SH-SY5Y (cell line): ENCODE measurements around the gene DHDDS.

ENCODE experiments used
- GATA2 ChIP-seq: IDR thresholded peaks from 2 replicates; pipeline ENCODE4 v1.6.1; 2011; ENCODE audit warnings: mild to moderate bottlenecking, low read depth, low read length
- GATA3 ChIP-seq: IDR thresholded peaks from 2 replicates; pipeline ENCODE4 v1.6.1; 2011; ENCODE audit warnings: low read depth, mild to moderate bottlenecking, low read length, moderate library complexity

Gene DHDDS

DNA sequence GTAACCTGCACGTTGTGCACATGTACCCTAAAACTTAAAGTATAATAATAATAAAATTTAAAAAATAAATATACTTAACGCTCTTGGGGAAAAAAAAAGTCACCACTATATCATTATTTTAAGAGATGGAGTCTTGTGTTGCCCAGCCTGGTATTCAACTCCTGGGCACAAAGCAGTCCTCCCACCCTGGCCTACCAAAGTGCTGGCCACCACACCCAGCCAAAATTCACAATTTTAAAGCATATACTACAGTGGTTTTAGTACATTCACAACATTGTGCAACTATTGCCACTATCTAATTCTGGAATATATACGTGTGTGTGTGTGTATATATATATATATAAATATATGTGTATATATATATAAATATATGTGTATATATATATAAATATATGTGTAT is 46.0 kb downstream of the DHDDS start:
- TF ChIP-seq GATA3 (no peak), GATA2 (no peak)

DNA sequence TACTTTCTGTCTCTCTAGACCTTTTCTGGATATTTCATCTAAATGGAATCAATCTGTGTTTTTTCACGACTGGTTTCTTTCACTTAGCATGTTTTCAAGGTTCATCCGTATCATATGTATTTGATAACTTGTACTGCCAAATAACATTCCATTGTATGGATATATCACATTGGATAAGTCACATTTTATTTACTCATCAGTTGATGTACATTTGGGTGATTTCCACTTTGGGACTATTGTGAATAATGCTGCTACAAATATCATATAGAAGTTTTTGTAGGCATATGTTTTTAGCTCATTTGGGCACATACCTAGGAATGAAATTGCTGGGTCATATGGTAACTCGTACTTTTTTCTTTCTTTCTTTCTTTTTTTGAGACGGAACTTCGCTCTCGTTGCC is 46.9 kb downstream of the DHDDS start:
- no peak for TF ChIP-seq GATA2

DNA sequence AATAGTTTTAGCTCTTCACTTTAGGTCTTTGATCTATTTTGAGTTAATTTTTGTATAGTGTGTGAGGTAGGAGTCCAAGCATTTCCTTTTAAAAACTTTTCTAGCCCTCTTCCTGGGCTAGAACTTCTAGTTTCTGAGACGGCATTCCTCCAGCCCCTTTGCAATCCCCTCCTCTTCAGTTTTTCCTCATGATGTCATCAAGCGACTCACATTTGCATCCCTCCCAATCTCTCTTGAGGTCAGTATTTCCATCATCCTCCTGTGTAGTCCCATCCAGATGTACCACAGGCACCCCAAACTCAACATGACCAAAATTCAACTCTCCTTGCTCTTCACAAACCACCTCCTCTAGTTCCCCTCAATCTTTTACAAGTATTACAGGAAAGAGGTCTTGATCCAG is 50.8 kb downstream of the DHDDS start:
- TF ChIP-seq GATA3 (no peak), GATA2 (no peak)

DNA sequence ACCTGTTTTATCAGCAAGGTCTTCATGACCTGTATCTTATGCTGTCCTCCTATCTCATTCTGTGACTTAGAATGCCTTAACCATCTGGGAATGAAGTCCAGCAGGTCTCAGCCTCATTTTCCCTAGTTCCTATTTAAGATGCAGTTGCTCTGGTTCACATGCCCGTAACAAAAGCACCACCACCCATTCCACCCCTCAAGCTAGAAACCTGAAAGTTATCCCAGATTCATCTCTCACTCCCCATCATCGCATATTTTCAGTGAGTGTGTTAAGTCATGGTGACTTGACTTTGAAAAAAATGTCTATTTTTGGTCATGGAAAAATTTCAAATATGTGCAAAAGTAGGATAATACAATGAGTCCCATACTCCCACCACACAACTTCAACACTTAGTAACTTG is 51.9 kb downstream of the DHDDS start:
- TF ChIP-seq GATA3 (no peak), GATA2 (no peak)

DNA sequence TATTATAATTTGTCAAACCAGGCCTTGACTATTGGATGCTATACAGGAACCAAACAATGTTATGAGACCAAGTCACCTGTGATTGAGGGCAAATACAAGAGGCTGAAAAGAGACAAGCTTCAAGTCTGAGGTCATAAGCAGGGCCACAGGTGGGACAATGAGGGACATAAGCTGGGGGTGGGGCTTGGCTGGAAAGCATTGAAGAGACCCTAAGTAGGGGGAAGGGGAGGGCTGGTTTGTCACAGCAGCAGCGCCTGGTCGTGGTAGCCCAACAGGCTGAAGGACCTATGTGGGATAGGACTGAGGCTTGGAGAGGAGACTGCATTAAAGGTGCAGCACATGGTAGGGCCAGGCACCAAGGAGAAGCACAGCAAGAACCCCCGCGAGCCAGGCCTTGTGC is 58.0 kb downstream of the DHDDS start:
- TF ChIP-seq GATA3 (no peak), GATA2 (no peak)

DNA sequence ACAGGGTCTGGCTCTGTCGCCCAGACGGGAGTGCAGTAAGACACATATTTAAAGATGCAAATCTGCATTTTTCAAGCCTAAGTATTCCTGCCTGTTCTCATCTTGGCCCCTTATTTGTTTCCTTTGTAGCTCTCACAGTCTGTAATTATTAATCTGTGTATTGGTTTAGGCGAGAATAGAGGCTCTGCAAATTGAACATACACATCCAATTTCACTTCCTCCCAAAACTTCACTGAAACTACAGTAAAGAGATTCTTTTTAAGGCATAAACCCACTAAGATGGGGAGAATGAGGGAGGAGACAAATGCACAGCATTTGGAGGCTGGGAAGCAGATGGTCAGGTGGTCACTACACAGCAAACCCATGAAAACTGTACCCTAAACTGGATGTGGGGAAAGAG is 61.1 kb downstream of the DHDDS start:
- no peak for TF ChIP-seq GATA2
- no peak for TF ChIP-seq GATA3

DNA sequence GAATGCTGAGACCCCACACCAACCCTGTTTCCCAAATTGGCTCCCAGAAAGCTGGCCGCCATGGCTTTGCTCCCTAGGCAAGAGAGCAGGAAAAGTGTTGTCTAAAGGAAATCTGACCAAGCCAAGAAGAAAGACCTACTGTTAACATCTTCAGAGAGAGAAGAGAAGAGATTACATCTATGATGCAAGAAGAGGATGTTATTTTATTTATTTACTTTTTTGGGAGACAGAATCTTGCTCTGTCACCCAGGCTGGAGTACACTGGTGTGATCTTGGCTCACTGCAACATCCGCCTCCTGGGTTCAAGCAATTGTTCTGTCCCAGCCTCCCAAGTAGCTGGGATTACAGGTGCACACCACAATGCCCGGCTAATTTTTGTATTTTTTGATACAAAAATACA is 61.8 kb downstream of the DHDDS start:
- no peak for TF ChIP-seq GATA2
- no peak for TF ChIP-seq GATA3

DNA sequence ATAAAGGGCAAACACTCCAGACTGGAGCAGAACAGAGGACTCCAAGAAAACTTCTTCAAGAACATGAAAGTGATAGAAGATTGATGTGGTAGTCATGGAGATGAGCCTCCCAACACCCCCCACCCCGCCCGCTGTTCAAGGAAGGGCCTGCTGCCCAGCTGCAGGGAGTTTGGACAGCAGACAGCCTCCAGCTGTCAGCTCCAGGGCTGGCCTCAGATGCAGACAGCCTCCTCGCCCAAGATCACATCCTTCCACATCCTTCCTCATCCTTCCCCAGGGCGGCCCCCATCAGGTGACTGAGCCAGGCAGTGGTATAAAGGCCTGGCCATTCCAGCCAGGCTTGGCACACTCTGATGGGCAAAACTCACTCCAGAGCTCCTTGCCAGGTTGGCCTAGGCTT is 64.7 kb downstream of the DHDDS start:
- TF ChIP-seq GATA3 (no peak), GATA2 (no peak)

DNA sequence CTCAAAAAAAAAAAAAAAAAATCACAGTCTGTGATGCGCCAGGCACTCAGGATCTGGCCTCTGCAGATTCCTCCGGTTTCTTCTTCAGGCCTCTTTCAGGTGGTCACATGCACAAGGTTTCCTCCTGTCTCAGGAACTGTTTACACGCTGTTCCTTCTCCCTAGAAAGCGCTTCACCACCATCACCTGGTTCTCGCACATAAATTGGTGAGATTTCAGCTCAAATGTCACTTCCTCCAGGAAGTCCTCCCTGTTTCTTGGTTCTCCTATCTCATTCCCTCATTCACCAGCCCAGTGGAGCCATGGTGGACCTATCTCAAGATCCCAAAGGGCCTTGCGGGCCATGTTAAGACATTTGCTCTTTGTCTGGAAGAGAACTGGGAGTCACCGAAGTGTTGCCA is 66.8 kb downstream of the DHDDS start:
- TF ChIP-seq GATA2 (no peak), GATA3 (no peak)

DNA sequence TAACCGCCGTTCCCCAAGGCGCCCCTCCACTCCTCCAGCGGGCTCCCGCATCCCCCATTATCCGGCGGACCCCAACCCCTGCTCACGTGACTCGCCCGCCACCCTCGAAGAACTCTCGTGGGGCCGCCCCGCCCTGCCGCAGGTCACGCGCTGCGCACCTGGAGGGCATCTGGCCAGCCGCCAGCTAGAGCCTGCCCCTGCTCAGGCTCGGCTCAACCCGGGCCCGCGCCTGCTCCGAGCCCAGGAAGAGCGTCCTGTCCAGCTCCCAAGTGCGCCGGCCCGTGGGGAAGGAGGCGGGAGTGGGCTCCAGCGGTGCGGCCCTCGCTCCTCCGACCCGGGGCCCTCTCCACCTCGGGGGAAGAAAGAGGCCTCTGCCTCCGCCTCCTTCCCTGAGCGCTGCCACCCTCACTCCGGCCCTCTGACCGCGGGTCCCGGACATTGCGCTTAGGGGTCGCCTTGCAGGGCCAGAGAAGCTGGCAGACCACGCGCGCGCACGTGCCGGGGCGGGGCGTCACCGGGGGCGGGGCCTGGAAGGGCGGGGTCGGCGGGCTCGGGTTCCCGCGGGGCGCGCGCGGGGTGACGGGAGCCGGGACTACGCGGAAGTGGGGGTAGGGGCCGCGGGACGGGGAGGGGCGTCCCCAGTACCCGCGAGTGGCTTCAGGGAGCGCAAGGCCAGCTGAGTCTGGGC is 68.5 kb downstream of the DHDDS start:
- TF ChIP-seq GATA3 (no peak), GATA2 (no peak)

DNA sequence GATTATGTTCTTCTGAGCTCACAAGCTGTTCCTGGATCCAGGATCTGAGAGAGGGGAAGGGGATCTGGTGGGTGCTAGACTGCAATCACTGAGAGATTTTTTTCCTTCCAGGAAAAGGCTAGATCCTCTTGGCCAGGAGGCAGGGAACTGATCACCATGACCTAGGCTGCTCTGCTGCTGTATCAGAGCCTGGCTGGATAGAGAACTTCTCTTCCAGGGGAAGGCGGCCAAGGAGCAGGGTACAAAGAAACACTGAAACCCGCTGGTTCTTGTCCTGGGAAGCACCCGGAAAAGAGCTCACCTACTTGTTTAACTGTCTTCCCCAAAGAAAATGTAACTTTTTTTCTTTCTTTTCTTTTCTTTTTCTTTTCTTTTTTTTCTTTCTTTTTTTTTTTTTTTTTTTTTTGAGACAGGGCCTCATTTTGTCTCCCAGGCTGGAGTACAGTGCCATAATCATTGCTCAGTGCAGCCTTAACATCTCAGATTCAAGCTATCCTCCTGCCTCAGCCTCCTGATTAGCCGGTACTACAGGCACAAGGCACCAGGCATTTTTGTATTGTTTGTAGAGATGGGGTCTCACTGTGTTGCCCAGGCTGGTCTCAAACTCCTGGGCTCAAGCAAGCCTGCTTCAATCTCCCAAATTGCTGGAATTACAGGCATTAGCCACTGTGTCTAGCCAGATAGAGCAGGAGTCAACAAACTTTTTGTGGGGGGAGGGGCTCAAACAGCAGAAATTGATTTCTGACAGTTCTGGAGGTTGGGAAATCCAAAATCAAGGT is 85.1 kb downstream of the DHDDS start:
- TF ChIP-seq GATA2 (no peak), GATA3 (no peak)

DNA sequence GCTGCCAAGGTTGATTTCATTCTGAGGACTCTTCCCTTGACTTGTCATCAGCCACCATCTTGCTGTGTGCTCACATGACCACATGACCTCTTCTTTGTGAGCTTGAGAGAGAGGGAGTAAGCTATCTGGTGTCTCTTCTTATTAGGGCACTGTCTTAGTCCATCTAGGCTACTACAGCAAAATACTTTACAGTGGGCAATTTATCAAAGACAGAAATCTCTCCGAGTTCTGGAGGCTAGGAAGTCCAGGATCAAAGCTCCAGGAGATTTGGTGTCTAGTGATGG is 85.6 kb downstream of the DHDDS start:
- no peak for TF ChIP-seq GATA3
- no peak for TF ChIP-seq GATA2

DNA sequence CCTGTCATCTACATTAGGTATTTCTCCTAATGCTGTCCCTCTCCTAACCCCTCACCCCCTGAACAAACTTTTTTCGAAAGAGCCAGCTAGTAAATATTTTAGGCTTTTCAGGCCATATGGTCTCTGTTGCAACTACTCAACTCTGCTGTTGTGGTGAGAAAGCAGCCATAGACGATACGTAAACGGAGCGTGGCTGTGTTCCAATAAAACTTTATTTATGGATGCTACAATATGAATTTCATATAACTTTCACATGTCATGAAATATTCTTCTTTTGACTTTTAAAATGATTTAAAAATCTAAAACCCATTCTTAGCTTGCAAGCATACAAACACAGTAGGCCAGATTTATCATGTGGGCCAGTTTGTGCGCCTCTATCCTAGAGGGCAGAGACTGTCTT is 86.2 kb downstream of the DHDDS start:
- TF ChIP-seq GATA2: no peak
- TF ChIP-seq GATA3: no peak

DNA sequence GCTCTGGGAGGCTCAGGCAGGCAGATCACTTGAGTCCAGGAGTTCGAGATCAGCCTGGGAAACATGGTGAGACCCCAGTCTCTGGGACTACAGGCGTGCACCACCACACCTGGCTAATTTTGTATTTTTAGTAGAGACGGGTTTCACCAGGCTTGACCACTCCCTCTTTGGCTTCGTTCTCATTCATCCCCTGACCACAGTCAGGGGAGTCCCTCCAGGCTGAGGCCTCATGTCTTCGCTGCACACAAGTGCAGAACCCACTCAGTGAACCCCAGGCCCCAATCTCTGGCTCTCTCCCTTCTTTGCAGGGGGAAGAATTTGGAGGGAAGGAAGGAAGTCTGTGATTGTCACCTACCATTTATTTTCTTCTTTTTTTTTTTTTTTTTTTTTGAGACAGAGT is 88.2 kb downstream of the DHDDS start:
- no peak for TF ChIP-seq GATA3
- TF ChIP-seq GATA2: no peak
